Measurements from ENCODE around the gene TMEM59L. TPM values are rescaled to one million over a fixed set of nuclear protein-coding genes. Genes with fewer than 3 reads are reported as not detected.

Gene TMEM59L
- total RNA-seq, 1 experiment from 2014 or later: 2.4 TPM

GRCh38 chr19:18657590-18658365 is 45.1 kb downstream of the TMEM59L start:
- Histone ChIP-seq H3K9me3 (ENCODE audit: control insufficient read depth, insufficient read depth, low read depth, low read length) (no peaks in the 10 kb centered on the region), H3K27ac (ENCODE audit: low read length) (no peak overlapping the region), H3K27me3 (ENCODE audit: control insufficient read depth, insufficient read depth, low read length) (no peaks in the 10 kb centered on the region), H3K4me1 (ENCODE audit: control insufficient read depth, insufficient read depth, low read length) (peaks cover 7% of the 10 kb centered on the region; the same call in 1 of the 2 replicates), H3K36me3 (ENCODE audit: control insufficient read depth, insufficient read depth, low read length) (no peaks in the 10 kb centered on the region), H3K4me3 (ENCODE audit: low read depth in 2 of 2, low read length in 2 of 2) (no peak overlapping the region)
- TF ChIP-seq CTCF (IDR thresholded peaks at IDR 0.05) (no peak), TCF7L2 (IDR thresholded peaks at IDR 0.05; ENCODE audit: low read depth, low read length) (no peak), REST (IDR thresholded peaks at IDR 0.05; ENCODE audit: insufficient read depth in 1 of 2, low read depth in 2 of 2, low read length in 1 of 2) (no peak), POLR2AphosphoS5 (IDR thresholded peaks at IDR 0.05; ENCODE audit: low read depth, low read length) (no peak), SIN3A (IDR thresholded peaks at IDR 0.05; ENCODE audit: borderline replicate concordance, insufficient read depth, low read depth, low read length) (no peak)
- intact Hi-C loops (cut with micrococcal nuclease; ENCODE audit: unreplicated experiment): no loop called here
- BruUV-seq (replicated peaks): no TSS peak
- ATAC-seq: peak; percentile 27; the same call in 1 of the 2 replicates
- POLR2A ChIA-PET: no interaction called here
- in situ Hi-C loops (cut with HindIII; ENCODE audit: low pct_unique_long_range_greater_than_20kb, low sequenced_read_pairs): no loop called here
- CTCF ChIA-PET: no interaction called here
- DNase-seq (ENCODE audit: low read depth, low spot score): no peak

GRCh38 chr19:18658366-18658855 is 45.7 kb downstream of the TMEM59L start:
- in situ Hi-C loops (cut with HindIII; ENCODE audit: low pct_unique_long_range_greater_than_20kb, low sequenced_read_pairs): no loop called here

More at GRCh38 chr19:18658366-18658855, 45.7 kb downstream of the TMEM59L start:
- DNase-seq (ENCODE audit: low read depth, low spot score) (no peak), ATAC-seq (no peak; the same call in 1 of the 2 replicates)
- Histone ChIP-seq H3K27me3 (ENCODE audit: control insufficient read depth, insufficient read depth, low read length) (no peaks in the 10 kb centered on the region), H3K4me1 (ENCODE audit: control insufficient read depth, insufficient read depth, low read length) (peaks cover 7% of the 10 kb centered on the region; the same call in 1 of the 2 replicates), H3K9me3 (ENCODE audit: control insufficient read depth, insufficient read depth, low read depth, low read length) (no peaks in the 10 kb centered on the region), H3K4me3 (ENCODE audit: low read depth in 2 of 2, low read length in 2 of 2) (no peak overlapping the region), H3K27ac (ENCODE audit: low read length) (no peak overlapping the region; the same call in 1 of the 2 replicates), H3K36me3 (ENCODE audit: control insufficient read depth, insufficient read depth, low read length) (no peaks in the 10 kb centered on the region)
- CTCF ChIA-PET: no interaction called here
- TF ChIP-seq TCF7L2 (IDR thresholded peaks at IDR 0.05; ENCODE audit: low read depth, low read length): no peak
- TF ChIP-seq CTCF (IDR thresholded peaks at IDR 0.05): no peak
- no peak for TF ChIP-seq POLR2AphosphoS5 (IDR thresholded peaks at IDR 0.05; ENCODE audit: low read depth, low read length)
- TF ChIP-seq SIN3A (IDR thresholded peaks at IDR 0.05; ENCODE audit: borderline replicate concordance, insufficient read depth, low read depth, low read length): no peak
- no peak for TF ChIP-seq REST (IDR thresholded peaks at IDR 0.05; ENCODE audit: insufficient read depth in 1 of 2, low read depth in 2 of 2, low read length in 1 of 2)
- no TSS peak for BruUV-seq (replicated peaks)
- POLR2A ChIA-PET: no interaction called here
- intact Hi-C loops (cut with micrococcal nuclease; ENCODE audit: unreplicated experiment): no loop called here

All from Panc1 (cell line).